ENCODE measurements around the gene UCHL5.
"Not testable (repeated sequence)": the region's sequence is repeated elsewhere in the genome, so short reads cannot be mapped to it uniquely, and the experiment has no call there.

UCHL5 gene

DNA sequence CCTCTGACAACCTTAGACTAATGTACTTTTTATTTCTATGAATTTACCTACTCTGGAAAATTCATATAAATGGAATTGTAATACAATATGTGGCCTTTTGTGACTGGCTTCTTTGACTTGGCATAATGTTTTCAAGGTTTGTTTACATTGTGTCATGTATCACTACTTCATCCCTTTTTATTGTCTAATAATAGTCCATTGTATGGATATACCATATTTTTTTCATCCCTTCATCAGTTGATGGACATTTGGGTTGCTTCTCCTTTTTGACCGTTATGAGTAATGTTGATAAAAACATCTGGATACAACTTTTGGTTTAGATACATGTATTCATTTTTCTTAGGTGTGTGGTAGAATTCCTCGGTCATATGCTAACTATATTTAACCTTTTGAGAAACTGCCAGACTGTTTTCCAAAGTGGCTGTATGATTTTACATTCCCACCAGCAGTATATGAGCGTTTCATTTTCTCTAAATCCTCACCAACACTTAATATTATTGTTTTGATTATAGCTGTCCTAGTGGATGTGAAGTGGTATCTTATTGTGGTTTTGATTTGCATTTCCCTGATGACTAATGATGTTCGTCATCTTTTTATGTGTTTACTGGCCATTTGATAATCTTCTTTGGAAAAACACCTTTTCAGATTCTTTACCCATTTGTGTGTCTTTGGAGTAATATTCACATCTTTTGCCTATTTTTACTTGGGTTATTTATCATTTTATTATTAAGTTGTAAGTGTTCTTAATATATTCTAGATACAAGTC lies 3.7 kb upstream of the UCHL5 start:
- DNase-seq, result no peak

GRCh38 chr1:193060938-193061337 lies 1.8 kb upstream of the UCHL5 start:
- DNase-seq, result no peak

GRCh38 chr1:193060406-193060805 lies 1.2 kb upstream of the UCHL5 start:
- no peak for DNase-seq

DNA sequence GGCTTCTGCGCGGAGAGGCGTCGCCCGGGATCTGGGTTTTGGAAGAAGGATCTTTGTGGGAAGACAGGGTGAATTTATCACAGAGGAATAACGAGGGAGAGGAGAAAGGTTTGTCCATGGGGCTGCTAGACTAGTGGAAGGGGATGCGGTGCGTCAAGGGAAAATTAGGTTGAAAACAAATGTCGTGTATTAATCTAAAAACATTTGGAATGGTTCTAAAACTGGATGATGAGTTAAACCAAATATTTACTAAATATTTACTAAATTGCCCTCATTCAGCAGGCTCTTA lies 899 bp upstream of the UCHL5 start:
- DNase-seq, result no peak

- peak; percentile 28 for DNase-seq
These were observed 455 bp downstream of the UCHL5 start for GRCh38 chr1:193058529-193059281.

GRCh38 chr1:193054169-193054675 lies 4.9 kb downstream of the UCHL5 start:
- DNase-seq, result no peak

GRCh38 chr1:193048913-193049312 lies 10.2 kb downstream of the UCHL5 start:
- DNase-seq, result not testable (repeated sequence)

DNA sequence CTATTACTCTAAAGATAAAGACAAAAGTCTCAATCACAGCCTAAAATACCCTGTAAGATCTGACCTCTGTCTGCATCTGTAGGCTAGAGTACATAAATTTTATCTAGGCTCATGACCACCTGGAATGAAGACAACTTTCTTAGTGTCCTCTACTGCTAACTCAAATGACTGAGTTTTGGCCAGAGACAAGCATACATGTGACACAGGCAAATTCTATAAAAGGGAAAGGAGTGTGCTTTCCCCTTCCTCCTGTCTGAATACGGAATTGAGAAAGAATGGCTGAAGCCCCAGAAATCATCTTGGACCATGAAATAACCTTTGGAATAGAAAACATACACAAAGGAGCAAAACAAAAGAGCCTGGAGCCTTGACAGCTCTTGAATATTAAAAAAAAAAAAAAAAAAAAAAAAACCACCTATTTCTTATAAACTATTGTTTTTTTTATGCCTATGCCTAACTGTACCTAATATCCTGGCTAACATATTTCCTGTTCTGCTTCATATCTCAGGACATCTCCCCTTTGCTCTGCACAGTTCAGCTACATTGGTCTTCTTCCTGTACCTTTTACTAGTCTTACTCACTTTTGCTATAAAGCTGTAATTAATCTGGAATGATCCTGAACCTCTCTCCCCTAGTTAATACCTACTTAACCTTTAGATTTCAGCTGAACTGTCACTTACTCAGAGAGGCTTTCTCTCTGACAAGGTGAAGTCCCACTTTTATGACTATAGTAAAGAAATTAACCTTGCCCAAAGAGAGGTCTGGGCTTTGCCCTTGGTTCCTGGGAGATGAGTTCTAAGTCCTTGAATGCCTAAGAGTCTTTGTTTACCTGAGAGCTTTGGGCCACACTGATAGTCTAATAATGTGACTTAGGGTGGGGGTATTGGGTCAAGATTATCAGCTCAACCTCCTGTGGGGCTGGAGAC lies 16.1 kb downstream of the UCHL5 start:
- no peak for DNase-seq

DNA sequence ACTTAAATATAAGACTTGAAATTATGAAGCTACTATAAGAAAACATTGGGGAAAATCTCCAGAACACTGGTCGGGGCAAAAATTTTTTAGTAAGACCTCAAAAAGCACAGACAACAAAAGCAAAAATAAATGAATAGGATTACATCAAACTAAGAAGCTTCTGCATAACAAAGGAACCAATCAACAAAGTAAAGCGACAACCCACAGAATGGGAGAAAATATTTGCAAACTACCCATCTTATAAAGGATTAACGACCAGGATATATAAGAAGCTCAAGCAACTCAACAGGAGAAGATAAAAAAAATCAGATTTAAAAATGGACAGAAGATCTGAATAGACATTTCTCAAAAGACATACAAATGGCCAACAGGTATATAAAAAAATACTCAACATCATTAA lies 19.1 kb downstream of the UCHL5 start:
- DNase-seq, result no peak

DNA sequence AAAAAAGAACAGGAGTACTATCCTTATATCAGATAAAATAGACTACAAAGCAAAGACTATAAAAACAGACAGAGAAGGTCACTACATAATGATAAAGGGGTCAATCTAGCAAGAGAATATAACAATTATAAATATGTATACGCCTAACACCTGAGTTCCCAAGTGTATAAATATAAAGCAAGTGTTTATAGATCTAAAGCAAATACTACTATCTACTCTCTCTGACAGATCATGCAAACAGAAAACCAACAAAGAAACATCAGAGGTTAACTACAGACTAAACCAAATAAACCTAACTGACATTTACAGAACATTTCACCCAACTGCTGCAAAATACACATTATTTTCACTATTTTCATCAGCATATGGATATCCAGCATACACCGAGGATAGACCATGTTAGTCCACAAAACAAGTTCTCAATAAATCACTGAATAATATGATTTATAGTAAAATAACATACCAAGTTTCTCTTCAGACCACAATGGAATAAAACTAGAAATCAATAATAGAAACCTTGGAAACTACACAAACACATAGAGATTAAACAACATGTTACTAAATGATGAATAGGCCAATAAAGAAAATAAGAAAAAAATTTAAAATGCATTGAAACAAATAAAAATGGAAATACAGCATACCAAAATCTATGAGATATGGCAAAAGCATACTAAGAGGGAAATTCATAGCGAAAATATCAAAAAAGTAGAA lies 22.7 kb downstream of the UCHL5 start:
- DNase-seq, result peak; percentile 10

- no peak for DNase-seq
These were observed 25.6 kb downstream of the UCHL5 start for GRCh38 chr1:193033610-193034009.

DNA sequence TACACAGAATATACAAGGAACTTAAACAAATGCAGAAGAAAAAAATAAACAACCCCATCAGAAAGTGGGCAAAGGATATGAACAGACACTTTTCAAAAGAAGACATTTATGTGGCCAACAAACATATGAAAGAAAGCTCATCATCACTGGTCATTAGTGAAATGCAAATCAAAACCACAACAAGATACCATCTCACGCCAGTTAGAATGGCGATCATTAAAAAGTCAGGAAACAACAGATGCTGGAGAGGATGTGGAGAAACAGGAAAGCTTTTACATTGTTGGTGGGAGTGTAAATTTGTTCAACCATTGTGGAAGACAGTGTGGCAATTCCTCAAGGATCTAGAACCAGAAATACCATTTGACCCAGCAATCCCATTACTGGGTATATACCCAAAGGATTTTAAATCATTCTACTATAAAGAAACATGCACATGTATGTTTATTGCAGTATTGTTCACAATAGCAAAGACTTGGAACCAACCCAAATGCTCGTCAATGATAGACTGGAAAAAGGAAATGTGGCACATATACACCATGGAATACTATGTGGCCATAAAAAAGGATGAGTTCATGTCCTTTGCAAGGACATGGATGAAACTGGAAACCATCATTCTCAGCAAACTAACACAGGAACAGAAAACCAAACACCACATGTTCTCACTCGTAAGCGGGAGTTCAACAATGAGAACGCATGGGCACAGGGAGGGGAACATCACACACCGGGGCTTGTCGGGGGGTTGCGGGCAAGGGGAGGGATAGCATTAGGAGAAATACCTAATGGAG lies 26.3 kb downstream of the UCHL5 start:
- not testable (repeated sequence) for DNase-seq

DNA sequence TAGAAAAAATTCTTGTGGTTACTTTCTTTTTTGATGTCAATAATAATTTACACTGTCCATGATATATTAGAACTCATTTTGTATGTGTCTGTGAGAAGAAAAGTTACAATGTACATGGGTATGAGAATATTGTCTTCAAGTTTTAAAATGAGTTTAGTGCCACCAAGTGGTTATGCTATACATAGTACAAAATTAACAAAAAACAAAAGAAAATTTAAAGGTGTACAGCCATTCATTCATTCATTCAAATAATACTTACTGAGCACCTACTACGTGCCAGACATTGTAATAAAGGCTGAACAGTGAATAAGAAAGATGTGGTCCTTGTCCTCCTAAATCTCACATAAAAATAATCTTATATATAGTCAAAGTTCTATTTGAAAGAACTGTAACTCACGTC lies 27.7 kb downstream of the UCHL5 start:
- DNase-seq, result no peak

- DNase-seq, result no peak
These were observed 28.9 kb downstream of the UCHL5 start for GRCh38 chr1:193030280-193030679.

GRCh38 chr1:193025218-193025617 lies 33.9 kb downstream of the UCHL5 start:
- no peak for DNase-seq

GRCh38 chr1:193019442-193020026 lies 39.6 kb downstream of the UCHL5 start:
- DNase-seq, result peak; percentile 63

- DNase-seq, result no peak
These were observed 42.4 kb downstream of the UCHL5 start for GRCh38 chr1:193016788-193017187.

DNA sequence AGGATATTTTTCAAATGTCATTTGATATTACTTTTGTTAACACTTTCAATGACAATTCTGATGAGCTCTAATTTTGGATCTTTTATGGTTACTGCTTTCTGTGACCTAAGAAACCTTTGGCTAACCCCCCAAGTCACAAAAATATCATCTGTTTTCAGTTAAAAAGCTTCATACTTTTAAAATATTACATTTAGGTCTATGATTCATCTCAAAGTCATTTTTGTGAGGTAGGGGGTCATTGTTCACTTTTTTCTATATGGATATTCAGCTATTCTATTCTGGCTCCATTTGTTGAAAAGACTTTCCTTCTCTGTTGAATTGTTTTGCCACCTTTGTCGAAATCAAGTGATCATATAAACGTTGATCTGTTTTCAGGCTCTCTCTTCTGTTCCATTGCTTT lies 44.8 kb downstream of the UCHL5 start:
- DNase-seq, result no peak

- DNase-seq, result no peak
These were observed 45.5 kb downstream of the UCHL5 start for GRCh38 chr1:193013707-193014106.

- no peak for DNase-seq
These were observed 46.2 kb downstream of the UCHL5 start for GRCh38 chr1:193013005-193013404.

- DNase-seq, result no peak
These were observed 47.8 kb downstream of the UCHL5 start for GRCh38 chr1:193011406-193011805.

Data from NCI-H510A treated with DMSO at 0.1 percent for 48 hours (cell line).